GM18520 (cell line): ENCODE measurements around the gene SLC10A3.

Experiments
- ATAC-seq: cut with Tn5 transposase; IDR thresholded peaks from one replicate; pipeline ENCODE4 v1.9.1; 2021; ENCODE audit not compliant: unreplicated experiment

SLC10A3 gene, protein sequence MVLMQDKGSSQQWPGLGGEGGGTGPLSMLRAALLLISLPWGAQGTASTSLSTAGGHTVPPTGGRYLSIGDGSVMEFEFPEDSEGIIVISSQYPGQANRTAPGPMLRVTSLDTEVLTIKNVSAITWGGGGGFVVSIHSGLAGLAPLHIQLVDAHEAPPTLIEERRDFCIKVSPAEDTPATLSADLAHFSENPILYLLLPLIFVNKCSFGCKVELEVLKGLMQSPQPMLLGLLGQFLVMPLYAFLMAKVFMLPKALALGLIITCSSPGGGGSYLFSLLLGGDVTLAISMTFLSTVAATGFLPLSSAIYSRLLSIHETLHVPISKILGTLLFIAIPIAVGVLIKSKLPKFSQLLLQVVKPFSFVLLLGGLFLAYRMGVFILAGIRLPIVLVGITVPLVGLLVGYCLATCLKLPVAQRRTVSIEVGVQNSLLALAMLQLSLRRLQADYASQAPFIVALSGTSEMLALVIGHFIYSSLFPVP

DNA sequence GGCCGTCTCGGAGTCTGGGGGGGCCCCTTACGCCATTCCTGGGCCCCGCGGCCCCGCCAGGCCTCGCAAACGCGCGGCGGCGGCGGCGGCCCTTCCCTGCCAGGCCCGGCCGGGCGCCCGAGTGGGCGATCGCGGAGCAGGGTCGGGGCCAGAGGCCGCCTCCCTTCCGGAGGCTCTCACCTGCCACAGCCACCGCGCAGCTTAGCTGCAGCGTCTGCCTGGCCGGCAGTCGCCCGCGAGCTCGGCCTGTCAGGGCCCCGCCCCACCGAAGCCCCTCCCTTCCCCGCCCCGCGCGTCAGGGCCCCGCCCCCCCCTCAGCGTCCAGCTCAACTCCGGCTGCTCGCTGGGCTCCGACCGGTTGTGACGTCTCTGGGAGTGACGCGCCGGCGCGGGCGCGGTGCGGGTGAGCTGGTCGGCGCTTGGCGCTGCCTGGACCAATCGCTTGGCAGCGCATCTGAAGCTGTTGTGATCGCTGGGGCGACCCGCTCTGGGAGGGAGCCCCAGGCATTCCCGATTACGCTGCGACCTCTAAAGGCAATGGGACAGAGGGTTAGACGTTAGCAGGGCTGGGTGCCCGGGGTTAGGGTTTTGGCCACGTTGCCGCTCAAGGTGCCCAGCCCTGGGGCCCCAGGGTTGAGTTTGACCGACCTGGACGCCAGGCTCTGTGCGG lies at the start of gene SLC10A3:
Gene SLC10A3, minus strand, starts transcription at position 216 of the 670 bp plus-strand sequence. CDS start 1,689 bp downstream, outside the sequence.
- ATAC-seq, result peak; percentile 82

DNA sequence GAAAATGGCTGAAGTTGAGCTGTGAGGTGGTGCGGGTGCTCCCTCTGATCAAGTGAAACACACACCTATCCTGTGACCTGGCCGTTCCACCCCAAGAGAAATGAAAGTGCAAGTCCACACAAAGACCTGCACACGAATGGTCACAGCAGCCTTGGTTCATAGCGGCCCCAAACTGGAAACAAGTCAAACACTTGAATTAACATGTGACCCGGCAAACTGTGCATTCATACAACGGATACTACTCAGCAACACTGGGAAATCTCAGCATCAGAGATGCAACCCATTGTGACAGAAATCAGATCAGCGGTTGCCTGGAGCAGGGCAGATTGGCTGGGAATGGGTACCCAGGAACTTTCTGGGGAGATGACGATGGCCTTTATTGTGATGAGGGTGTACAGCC lies 48.6 kb upstream of the SLC10A3 start:
- ATAC-seq, result no peak

DNA sequence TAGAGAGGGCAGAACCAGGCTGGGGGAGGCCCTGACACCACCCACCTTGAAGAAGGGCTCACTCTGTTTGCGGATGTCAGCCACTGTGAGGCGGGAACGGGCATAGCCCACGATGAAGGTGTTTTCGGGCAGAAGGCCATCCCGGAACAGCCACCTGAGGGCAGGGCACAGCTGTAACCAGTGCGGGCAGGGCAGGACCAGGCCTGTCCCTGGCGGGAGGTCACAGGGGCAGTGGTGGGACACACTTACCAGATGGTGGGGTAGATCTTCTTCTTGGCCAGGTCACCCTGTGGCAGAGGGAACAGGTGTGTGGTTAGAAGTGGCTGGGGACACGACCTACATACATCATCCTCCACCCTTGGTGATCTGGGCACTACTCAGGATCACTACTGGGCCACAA lies 45.5 kb upstream of the SLC10A3 start:
- ATAC-seq, result no peak

DNA sequence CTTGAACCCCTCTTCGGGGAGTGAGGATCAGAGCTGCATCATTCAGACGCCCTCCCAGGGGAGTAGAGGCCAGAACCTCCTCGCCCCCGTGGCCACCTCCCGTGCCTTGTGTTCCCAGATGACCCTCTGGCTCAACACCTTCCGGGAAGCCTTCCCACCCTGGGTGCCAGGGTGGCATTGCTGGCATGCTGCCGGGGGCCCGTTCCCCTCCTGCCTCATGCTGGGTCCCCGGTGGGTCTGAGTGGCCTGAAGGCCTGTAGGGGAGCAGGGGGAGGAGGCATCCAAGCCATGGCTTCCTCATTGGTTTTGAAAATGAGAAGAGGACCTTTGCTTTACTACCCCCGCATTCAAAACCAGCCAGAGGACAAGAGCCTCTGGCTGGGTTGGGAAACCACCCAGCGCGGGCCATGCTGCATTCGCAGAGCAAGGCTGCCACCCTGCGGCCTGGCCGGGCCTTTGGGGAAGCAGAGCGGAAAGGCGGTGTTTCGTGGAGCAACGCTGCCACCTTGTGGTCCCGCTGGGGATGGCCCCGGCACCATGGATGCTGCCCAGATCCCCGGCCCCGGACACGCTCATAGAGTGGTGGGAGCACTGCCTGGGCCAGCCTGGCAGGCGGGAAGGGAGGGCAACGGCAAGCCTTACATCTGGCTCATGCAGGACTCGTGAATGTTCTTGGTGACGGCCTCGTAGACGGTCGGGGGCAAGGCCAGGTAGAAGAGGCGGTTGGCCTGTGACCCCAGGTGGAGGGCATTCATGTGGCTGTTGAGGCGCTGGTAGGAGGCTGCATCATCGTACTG lies 44.3 kb upstream of the SLC10A3 start:
- ATAC-seq, result peak; percentile 90

DNA sequence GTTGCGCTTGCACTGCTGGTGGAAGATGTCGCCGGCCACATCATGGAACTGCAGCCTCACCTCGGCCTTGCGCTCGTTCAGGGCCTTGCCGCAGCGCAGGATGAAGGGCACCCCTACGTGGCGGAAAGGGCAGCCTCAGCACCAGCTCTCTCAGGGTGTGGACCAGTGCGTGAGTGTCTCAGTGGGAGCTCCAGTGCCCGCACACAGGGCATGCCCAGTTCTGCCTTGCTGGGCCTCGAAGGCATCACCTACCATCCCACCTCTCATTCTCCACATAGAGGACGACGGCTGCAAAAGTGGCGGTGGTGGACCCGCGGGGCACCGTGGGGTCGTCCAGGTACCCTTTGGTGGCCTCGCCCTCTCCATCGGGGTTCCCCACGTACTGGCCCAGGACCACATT lies 42.3 kb upstream of the SLC10A3 start:
- ATAC-seq, result no peak

DNA sequence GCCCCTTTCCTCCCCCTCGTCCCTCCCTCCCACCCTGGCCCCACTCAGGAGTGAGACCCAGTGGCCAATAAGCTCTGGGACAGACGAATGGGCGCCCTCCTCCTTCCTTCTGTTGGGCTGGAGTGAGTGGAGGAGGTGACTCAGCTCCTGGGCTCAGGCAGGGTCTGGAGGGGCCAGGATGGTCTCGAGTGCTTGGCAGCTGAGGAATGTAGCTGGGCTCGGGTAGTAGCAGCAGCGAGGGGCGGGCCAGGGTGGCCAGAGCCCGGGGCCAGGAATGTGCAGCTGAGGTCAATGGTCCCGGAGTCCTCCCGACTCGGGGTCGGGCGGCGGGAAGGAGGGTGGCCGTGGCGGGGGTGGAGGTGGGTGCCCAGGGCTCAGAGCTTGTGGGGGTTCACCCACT lies 41.2 kb upstream of the SLC10A3 start:
- ATAC-seq, result no peak

DNA sequence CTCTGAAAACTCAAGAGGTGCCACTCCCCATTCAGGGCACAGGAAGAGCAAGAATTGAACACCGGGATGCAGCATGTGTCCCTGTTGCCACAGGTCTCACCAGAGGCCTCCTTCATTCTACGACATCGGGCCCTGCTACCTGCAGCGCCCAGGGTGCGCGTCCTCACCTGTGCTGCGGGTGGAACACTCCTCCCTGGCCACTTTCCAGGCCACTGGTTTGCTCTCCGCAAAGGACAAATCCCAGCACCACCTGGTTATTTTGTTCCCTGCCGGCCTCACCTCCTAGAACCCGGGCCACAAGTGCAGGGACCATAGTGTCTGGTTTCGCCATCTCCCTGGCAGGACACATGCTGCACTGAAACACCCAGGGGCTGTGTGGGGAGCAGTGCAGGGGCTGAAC lies 39.9 kb upstream of the SLC10A3 start:
- ATAC-seq, result no peak

DNA sequence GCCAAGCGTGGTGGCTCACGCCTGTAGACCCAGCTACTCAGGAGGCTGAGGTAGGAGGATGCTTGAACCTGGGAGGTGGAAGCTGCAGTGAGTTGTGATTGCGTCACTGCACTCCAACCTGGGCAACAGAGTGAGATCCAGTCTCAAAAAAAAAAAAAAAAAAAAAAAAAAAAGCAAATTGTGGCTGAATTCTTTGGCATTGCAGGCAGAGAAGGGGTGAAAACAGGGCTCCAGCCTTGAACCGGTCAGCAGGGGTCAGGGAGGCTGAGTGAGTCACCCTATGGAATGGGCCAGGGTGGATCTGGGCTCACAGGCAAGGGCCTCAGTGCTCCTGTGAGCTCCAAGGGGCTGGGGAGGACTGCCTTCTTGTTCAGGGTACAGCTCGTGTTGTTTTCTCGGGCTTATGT lies 38.8 kb upstream of the SLC10A3 start:
- no peak for ATAC-seq

DNA sequence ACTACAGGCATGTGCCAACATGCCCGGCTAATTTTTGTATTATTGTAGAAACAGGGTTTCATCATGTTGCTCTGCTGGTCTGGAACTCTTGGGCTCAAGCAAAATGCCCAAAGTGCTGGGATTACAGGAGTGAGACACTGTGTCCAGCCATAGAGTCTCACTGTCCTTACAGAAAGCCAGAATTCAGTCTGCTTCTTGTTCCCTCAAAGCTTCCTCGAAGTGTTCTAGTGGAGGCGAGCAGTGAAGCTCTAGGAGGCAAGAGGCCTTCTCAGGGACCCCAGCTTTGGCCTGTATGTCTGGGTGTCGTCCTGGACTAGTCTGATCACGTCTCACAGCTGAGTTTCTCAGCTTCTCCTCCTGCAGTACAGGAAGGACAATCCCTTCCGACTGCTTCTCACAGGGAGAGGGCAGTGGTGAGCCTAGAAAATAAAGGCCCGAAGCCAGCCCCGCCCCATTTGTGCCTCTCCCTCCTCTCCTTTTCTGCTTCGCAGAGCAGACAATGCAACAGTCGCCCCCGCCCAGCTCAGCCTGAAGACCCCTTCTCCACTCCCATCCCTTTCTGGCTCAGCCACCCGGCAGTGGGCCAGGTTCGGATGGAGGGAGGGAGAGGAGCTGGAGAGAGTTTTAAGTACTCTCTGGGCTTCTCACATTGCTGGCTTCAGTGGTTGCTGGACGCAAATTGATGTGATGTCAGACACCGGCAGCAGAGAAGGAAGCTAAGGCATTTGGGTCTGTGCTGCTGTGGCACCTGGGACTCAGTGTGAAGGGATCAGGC lies 36.7 kb upstream of the SLC10A3 start:
- no peak for ATAC-seq

DNA sequence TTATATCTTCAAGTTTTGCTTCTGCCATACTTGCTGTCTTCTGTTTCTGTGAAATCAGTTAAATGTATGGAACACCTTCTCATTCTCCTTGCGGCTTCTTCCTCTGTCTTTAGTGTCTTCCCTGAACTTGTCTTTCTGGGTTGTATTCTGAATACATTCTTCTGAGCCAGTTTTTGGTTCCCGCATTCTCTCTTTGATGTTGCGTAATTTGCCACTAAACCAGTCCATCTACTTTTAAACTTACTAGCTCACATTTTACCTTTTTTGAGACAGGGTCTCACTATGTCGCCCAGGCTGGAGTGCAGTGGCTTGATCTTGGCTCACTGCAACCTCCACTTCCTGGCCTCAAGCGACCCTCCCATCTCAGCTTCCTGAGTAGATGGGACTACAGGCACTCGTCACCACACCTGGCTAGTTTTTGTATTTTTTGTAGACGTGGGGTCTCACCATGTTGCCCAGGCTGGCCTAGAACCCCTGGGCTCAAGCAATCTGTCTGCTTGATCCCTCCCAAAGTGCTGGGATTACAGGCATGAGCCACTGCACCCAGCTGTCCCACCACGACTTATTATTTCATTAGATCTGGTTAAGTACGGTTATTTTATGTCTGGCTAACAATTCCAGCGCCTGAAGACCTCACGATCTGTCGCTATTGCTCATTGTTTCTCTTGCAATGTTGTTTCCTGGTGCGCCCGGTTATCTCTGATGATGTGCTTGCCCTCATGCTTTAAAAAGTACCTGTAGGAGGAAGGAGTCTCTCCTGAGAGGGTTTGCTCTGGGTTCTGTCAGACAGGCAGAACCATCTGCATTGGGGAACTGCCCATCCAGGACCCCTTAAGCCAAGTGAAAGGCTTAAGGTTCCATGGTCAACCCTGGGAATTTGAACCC lies 35.4 kb upstream of the SLC10A3 start:
- no peak for ATAC-seq

DNA sequence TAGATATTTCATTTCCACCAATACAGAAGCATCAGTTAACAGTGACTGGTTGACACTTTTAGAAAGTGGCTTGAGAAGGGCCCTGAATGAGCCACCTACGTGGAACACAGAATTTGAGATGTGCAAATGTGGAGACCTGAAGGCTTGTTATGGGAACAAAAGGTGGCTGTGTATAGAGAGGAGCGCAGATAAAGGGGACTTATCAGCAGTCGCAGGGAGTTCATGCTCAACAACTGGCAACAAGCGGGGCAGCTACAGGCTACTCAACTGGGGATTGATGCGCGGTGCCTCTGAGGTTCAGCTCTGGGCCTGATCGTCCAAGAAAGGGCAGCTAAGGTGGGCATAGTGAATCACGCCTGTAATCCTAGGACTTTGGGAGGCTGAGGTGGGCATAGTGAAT lies 29.0 kb upstream of the SLC10A3 start:
- no peak for ATAC-seq

DNA sequence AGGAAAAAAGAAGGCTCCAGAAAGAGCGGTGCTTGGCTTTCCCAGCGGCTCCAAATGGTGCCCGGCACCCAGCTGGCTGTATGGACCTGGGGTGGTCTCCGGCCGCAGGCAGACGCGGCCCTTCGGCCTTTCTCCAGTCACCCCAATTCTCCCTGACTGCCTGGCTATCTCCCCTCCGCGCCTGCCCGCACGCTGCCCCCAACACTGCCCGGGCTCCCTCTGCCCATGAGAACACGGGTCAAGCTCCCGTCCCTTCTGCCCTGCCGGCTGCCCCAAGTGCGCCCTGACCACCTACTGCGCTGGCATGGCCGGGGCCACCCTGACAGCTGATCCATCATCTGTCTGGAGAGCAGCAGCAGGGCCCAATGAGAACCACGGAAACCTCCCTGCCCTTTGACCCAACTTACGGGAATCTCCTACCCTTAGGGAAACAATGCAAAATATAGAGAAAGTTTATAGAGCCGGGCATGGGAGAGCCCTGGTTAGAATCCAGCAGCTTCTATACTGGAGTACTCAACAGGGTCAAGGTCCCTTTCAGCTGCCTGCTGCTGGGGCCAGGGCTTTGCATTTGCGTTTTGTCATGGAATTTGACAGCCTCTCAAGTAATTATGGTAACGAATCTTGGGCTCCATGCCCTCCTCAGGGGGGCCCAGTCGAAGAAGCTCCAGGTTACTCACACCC lies 26.8 kb upstream of the SLC10A3 start:
- ATAC-seq, result no peak

DNA sequence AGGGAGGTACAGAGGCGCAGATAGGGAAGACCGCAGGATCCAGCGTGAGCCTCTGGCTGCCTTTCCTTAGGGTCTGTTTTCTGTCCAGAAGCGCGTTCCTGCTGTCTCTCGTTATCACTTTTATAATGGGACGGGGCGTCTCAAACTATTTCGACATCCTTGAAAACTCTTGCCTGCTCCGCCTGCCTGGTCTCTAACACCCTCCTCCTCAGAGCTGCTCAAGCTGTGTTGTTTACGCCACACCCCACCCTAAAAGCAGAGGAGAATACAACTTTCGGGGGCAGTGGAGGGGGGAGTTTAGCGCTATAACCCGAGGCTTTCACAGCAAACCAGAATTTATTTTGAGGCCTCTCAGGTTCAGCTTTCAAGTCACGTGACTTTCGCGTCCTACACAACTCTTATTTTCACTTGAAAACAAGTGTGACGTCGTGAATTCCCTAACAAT lies 26.2 kb upstream of the SLC10A3 start:
- ATAC-seq, result peak; percentile 3

DNA sequence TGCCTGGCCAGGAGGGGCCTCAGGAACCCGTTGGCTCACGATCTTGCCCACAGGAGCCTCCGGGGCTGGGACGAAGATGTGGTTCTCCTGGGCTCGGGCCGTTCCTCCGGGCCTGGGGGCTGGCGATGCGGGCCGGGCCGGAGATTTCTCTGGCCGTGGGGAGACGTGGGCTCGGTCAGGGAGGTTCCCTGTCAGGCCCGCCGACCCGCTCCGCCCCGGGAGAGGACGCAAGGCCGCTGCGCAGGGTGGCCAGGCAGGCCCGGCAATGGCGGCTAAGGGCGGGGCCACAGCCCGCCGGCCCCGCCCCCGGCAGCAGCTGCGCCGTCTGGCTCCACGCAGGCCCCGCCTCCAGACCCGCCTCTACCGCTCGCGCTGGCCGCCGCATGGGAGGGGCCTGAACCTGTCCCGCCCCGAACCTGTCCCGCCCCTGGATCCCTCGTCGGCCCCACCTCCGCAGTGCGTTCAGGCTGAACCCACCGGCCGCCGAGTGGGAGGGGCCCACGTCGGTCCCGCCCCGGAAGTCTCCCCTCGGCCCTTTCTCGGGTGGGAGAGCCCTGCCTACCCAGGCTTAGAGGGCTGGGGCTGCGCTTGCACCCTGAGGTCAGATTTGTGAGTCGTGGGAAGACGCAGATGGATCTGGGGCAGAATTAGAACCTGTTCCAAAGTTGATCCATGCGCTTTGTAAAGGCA lies 25.7 kb upstream of the SLC10A3 start, which contains the start of gene FAM3A:
Gene FAM3A, minus strand, starts transcription at position 267 of the 690 bp plus-strand sequence. CDS start 460 bp downstream, outside the sequence.
- ATAC-seq, result peak; percentile 92

DNA sequence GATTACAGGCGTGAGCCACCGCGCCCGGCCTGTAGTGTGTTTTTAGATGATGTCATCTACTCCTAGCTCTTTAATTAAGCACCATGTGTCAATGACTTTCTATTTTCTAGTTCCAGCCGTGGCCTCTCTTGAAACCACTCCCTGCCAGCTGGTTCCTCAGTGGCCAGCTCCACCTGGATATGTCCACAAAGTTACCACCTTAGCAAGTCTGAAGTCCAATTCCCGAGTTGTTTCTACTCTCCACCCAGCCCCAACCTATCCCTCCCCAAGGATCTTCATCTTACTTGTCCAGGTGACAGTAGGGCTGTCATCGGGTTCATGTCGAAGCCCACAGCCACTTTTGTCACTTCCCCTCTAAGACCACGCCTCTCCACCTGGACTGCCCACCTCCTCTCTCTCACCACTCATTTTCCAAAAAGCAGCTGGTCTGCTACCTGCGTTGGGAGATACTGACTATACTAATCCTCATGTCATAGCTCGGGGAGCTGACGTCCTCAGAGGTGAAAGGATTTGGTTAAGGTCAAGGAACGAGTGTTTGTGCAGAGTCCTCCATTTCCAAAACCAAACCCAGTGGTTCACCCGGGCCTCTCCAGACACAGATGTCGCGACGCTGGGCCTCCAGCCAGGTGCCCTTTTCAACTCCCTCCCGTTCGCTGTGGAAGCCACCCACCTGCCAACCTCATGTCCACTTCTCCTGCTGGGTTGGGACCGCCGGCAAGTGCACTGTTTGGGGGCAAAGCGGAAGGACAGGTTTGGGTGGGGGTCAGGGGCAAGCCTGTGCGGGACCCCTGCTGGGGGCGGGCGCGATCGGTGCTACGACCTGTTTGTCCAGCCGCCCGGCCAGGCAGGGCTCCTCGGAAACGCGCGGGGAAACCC lies 24.9 kb upstream of the SLC10A3 start:
- ATAC-seq, result no peak

DNA sequence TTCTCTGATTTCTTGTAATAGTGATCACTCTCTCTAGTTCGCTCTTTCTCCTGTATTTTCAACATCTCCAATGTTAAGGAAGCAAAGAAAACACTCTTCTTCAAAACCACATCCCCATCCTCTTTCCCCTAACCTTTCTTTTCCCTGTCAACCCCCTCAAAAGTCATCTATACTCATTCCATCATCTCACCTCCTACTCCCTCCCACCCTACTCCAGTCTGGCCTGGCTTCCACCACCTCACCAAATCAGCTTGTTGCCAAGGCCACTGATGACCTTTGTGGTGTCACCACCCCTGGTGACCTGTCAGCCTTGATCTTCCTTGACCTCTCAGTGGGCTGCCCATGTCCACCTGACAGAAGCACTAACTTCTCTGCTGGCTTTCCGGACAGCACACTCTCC lies 23.3 kb upstream of the SLC10A3 start:
- no peak for ATAC-seq

DNA sequence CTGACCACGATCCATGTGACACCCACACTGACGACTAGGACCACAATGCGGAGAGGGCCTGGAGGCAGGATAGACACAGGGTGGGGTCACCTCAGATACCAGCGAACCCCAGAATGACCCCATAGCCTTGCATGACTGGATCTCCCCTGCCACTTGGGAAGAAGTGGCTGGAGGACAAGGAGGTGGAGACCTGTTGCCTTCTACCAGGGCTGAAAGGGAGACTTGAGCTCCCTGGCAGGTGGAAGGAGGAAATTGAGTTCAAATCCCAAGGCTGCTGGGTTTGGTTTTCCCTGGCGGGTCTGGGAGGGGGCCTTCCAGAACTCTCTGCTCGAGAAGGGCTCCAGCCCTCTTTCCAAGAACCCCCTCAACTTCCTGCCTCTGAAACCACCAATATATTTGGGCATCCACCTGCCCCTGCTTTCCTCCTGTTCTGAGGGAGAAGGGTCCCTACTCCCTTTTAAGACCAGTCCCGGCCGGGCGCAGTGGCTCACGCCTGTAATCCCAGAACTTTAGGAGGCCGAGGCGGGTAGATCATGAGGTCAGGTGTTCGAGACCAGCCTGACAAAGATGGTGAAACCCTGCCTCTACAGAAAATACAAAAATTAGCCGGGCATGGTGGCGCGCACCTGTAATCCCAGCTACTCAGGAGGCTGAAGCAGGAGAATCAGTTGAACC lies 22.6 kb upstream of the SLC10A3 start:
- no peak for ATAC-seq
